Hepatic stellate cell (primary cell): ENCODE data around the gene UGDH.
"Not testable (repeated sequence)": the region's sequence is repeated elsewhere in the genome, so short reads cannot be mapped to it uniquely, and the experiment has no call there.

ENCODE experiments used
- DNase-seq: peaks from one replicate; pipeline ENCODE4 v3.0.0; 2011; ENCODE audit warnings: low spot score

UGDH gene

DNA sequence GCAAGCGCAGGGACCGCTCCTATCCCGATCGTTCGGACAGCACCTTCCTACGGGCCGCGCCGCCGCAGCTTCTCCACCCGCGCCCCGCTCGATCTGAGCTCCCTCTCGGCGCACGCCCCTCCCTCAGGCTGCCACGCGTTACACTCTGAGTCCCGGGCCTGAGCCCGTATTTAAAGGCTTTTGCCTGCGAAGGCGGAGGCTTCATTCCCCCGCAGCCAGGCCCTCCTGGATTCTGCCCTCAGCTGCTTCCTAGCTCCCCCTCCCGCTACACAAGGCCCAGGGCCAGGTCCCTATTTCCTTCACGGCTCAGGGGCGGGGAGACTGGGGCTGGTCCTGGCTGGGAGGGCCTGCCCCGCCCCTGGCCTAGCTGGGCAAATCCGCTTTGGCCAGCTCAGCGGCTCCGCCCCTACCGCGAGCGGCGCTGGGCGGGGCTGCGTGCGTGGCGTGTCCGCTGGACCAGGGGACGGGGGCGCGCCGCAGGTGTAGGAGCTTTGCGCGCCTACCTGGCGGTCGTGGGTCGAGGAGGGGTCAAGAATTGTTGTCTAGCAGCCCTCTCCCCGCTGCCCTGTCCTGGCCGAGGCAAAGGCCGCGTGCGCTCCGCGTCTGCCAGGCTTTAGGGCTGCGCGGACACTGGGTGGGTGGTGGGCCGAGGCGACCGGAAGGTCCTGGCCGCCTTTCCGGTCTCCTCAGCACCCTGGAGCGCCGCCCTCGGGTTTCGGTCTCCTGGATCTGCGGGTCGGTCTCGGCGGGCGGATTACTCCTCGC is at the start of gene UGDH:
TSS of gene UGDH (minus strand) at position 144 of the 765 bp plus-strand sequence. CDS start 5,927 bp downstream, outside the sequence.
- peak; percentile 97 for DNase-seq

DNA sequence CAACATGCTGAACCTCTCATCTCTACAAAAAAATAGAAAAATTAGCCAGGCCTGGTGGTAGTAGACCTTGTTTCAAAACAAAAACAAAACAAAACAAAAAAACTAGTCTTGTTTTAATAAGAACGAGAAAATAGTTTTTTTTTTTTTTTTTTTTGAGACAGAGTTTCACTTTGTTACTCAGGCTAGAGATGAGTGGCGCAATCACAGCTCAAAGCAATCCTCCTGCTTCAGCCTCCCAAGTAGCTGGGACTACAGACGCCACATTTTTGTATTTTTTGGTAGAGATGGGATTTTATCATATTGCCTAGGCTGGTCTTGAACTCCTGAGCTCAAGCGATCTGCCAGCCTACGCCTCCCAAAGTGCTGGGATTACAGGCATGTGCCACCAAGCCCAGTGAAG is 47.7 kb upstream of the UGDH start:
- no peak for DNase-seq

DNA sequence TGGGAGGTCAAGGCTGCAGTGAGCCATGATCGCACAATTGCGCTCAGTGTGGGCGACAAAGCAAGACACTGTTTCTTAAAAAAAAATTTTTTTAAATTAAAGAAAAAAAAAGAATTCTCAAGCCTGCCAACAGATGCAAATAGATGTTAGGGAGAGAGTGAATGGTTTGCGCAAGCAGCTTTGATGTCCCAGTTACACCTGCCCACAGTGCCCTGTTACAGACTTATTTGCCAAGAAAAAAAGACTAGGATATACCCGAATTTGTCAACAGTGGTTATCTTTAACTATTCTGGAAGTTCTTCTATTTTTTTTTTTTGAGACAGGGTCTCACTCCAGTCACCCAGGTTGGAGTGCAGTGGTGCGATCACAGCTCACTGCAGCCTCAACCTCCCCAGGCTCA is 44.3 kb upstream of the UGDH start:
- no peak for DNase-seq

DNA sequence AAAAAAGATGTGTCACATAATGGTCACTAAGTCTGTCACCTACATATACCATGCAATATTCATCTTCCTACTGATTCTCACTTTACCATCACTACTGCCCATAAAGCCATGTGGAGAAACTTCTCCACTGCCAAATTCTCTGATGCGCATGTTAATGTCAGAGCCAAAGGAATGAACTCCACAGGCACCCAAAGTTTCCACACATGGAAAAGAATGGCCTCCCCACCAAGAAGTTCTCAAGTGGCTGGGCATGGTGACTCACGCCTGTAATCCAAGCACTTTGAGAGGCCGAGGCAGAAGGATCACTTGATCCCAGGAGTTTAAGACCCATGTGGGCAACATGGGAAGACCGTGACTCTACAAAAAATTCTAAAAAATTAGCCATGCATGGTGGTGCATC is 43.8 kb upstream of the UGDH start:
- no peak for DNase-seq

DNA sequence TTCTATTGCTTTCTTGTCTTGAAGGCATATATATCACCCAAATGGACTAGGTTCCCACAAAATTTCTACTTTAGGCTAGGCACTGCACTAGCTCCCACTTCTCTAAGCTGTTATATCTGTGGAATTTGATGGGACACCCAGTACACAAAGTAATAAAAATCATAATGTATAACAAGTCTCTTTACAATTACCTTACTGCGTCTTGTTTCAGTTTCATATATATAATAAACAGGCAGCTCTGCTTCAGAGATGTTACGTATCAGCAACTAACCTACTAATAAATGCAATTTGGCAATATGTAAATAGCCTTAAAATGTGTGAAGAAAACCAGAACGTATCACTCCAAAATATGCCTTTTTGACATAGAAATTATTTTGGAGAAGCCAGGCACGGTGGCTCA is 42.0 kb upstream of the UGDH start:
- no peak for DNase-seq

DNA sequence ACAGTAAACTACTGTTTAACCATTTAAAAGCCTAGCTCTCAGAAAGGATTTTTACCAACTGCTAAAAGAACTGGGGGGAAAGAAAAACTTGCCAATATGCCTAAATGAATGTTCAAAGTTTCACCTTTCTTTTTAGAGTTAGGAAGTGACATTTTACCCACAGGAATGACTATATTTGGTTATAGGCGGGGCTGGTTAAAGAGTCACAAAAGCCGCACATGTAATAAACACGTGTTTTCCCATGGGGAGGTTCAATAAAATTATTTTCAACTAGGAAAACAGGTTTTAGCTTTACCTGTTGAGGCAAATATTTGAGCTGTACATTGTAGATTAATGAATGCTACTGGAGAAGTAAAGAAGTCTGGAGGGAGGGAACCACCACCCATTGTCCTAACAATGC is 41.6 kb upstream of the UGDH start:
- no peak for DNase-seq

DNA sequence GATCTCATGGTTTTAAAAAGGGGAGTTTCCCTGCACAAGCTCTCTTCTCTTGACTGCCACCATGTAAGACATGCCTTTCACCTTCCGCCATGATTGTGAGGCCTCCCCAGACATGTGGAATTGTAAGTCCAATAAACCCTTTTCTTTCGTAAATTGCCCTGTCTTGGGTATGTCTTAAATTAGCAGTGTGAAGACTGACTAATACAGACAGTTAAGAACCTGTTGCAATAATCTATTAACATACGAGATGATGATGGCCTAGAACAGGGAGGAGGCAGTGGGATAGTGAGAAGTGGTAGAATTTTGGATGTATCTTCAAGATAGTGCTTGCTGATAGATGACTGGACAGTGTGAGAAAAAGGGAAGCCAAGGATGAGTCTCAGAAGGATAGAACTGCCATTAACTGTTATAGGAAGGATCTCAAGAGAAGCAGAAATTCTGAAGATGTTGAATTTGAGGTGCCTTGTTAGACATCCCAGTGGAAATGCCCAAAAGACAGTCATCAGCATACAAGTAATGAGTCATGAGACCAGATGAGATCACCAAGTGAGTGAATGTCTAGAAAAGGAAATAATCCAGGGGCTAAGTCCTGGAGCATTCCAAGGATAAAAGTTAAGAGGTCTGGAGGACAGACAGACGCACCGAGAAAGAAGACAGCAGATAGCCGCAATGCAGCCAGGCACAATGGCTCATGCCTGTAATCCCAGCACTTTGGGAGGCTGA is 38.8 kb upstream of the UGDH start:
- peak; percentile 78 for DNase-seq

DNA sequence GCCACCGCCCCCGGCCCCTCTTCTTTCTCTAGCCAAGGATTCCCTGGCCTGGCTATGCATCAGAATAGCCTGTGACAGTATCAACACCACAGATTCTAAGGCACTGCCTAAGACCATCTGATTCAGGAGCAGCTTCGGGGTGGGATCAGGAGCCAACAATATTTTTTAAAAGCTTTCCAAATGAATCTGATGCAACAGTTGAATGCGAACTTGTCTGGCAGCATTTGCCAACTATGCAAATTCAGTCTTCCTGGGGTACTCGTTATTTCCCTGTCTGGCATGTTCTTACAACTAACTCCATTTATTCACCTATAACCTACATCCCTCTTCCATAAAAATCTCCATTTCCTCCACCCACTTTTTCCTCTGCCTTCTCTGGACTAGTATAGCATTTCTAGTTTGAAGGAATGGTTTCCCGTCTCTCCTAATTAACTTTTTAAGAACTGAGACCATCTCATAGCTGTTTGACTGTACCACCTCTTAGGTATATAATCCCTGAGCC is 36.2 kb upstream of the UGDH start:
- DNase-seq: no peak

DNA sequence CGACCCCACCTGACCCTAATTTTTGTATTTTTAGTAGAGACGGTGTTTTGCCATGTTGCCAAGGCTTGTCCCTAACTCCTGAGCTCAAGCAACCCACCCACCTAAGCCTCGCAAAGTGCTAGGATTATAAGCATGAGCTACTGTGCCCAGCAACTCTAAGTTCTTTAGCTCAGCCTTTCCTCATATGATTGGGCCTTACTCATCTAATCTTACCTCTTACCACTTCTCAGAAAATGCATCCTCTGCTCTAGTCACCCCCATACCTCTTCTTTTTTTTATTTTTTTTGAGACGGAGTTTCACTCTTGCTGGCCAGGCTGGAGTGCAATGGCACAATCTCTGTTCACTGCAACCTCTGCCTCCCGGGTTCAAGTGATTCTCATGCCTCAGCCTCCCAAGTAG is 35.6 kb upstream of the UGDH start:
- DNase-seq: no peak

DNA sequence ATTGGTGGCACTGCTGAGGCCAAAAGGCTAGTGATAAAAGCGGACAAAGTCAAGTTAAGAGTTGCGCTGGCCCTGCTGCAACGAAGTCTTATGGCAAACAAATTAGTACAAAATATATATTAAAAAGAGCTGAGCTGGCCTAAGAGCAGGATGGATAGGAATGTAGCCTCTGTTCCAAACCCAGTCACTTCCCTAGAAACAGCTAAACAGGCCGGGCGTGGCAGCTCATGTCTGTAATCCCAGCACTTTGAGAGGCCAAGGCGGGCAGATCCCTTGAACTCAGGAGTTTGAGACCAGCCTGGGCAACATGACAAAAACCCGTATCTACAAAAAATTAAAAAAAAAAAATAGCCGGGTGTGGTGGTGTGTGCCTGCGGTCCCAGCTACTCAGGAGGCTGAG is 32.4 kb upstream of the UGDH start:
- no peak for DNase-seq

DNA sequence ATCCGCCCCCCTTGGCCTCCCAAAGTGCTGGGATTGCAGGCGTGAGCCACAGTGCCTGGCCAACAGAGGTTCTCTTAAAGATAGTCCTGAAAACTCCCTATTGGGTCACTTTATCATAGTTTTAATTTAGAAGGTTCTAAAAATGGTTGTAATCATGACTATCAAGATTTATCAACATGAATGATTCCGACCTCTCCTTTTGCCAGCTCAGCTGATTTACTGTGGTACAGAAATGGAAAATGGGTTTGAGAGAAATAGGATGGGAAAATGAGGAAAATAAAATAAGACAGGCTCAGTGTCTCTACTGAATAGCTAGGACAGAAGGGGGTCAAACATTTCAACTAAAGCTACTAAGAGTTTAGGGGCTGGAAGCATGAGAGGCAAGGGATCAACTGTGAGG is 28.2 kb upstream of the UGDH start:
- DNase-seq: no peak

DNA sequence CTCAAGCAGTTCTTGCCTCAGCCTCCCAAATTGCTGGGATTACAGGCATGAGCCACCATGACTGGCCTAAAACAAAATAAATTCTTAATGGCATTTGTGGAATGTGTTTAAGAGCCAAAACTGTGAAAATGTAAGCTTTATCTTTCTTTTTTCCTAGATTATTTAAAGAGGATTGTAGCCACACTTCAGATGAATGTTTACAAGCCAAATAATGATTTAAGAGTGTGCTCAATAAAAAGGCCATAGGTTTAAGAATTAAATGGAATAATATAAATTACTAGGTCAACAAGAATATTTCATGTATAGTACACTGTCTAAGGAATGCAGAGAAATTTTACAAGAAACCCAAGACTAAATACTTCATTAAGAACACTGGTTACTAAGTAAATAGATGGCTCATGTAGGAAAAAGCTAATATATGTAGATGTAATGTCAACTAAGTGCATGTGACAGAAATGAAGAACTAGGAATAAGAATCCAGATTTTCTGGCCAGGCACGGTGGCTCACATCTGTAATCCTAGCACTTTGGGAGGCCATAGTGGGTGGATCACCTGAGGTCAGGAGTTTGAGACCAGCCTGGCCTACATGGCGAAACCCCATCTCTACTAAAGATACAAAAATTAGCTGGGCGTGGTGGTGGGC is 21.3 kb upstream of the UGDH start:
- DNase-seq: peak; percentile 9

DNA sequence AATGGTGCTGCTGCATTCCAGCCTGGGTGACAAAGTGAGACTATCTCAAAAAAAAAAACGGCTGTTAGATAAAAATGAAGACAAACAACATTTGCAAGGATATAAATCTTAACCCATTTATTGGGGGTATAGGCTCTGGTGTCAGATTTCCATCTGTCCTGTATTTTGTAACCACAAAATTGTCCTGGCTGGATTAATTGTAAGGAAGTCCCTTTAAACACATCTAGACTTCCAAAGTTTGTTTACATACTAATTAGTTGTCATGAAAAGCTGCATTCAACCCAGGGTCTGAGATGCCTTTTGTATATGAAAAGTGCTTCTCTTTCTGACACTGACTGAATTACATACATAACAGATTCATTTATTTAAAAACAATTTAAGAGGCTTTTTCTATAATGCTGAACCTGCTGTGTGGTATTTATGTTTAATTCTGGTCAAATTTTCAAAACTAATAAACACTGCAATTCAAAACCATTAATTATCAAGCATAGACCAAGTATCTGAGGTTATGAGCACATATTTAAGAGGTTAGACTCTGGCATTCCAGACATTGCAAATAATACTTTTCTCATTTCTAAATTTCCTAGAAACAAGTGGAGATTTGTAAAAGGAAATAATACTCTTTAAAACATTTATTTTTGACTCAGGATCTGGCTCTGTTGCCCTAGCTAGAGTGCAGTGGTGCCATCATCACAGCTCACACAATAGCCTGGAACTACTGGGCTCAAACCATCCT is 17.5 kb upstream of the UGDH start:
- no peak for DNase-seq

DNA sequence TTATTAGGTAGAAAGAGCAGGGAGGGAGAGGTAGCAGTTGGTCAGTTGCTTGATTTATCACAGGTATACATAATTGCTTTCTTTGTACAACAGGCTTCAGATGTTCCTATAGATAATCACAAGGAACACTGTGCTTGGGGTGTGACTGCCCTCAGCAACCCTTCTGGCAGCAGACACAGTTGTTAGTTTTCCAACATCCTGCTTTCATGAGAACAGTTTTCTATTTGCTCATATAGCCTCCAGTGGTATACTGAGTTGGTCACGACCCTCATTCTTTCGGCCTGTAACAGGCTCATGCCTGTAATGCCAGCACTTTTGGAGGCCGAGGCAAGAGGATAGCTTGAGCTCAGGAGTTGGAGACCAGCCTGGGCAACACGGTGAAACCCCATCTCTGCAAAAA is 16.8 kb upstream of the UGDH start:
- DNase-seq: not testable (repeated sequence)

DNA sequence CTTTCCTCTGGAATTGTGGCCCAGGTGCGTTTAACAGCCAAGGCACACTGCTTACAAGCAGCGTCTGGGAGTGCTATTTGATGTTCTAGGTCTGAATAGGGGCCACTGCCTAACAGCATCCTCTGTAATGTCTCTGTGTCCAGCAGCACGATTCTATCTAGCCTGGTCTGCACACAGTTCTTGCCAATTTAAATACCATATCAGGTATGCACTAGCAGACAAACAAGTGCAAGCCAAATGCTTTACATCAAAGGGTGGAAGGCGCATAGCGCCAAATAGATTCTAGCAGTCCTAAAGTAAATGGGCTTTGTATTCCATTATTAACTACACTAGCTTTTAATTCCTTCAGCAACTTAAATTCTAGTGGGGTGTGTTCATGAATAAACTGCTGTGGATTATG is 15.8 kb upstream of the UGDH start:
- DNase-seq: no peak

DNA sequence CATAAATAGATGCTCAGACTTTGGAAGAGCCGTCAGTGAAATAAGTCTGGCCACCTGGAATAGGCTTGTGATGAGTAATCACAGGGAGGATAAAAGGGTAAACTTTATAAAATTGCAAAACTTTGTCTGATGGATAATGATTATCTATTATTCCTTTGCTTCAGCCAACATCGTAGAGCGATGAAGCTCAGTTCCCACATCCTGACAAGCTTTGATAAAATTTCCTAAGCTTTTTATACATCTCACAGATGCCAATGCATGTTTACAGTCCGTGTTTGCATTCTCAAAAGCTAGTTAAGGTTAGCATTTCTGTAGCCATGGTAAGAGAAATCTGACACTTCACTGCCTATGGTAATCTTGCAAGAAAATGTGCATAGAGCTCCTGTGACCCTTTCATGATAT is 15.4 kb upstream of the UGDH start:
- no peak for DNase-seq

DNA sequence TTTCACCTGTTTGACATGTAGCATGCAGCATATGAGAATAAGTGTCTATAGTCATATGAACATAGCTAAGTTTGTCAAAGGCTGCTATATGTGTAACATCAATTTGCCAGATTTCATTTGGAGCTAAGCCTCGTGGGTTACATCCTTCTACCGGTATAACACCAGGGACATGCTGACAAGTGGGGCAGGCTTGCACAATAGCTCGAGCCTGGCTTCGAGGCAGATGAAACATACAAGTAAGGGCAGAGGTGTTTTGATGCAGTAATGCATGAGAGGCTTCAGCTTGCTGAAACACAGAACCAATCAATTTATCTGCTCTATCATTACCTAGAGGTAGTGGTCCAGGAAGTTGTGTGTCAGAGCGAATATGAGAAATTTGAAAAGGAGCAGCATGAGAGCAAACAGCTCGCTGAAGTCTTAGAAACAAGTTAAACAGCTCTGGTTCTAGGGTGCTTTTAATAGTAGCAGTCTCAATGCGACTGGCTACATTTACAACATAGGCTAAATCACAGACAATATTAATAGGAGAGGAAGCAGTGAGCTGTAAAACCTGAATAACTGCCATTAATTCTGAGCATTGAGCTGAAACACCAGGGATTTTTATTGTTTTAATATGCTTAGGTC is 14.9 kb upstream of the UGDH start:
- DNase-seq: no peak

DNA sequence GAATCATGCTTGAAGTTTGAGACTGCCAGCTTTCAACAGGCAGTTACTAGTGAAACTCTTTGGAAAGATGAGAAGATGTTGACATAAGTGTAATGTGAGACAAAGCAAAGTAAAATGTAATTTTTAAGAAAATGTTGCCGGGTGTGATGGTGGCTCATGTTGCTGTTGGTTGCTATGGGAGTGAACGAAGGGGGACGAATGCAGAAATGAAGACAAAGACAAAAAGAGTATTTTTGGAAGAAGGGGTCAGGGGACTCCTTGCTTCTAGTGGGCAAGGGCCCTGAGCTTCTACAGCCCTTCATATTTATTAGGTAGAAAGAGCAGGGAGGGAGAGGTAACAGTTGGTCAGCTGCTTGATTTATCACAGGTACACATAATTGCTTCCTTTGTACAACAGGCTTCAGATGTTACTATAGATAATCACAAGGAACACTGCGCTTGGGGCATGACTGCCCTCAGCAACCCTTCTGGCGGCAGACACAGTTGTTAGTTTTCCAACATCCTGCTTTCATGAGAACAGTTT is 11.9 kb upstream of the UGDH start:
- no peak for DNase-seq

DNA sequence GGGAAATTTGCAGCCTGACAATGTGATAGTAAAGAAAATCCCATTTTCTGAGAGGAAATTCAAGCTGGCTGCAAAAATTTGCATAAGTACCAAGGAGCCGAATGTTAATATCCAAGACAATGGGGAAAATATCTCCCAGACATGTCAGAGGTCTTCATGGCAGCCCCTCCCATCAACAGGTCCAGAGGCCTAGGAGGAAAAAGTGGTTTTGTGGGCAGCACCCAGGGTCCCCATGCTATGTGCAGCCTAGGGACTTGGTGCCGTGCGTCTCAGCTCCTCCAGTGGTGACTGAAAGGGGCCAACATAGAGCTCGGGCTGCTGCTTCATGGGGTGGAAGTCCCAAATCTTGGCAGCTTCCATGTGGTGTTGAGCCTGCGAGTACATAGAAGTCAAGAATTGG is 6.3 kb upstream of the UGDH start:
- no peak for DNase-seq

DNA sequence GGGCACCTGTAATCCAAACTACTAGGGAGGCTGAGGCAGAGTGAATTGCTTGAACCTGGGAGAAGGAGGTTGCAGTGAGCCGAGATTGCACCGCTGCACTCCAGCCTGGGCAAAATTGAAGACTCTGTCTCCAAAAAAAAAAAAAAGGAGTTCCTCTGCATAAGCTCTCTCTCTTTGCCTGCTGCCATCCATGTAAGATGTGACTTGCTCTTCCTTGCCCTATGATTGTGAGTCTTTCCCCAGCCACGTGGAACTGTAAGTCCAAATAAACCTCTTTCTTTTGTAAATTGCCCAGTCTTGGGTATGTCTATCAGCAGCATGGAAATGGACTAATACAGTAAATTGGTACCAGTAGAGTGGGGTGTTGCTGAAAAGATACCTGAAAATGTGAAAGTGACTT is 5.0 kb upstream of the UGDH start:
- not testable (repeated sequence) for DNase-seq

DNA sequence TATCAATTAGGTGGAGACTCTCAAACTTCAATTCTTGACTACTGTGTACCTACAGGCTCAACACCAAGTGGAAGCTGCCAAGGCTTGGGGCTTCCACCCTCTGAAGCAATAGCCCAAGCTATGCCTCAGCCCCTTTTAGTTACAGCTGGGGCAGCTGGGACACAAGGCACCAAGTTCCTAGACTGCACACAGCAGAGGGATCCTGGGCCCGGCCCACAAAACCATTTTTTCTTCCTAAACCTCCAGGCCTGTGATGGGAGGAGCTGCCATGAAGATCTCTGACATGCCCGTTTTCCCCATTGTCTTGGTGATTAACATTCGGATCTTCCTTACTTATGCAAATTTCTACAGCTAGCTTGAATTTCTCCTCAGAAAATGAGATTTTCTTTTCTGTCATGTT is 3.4 kb upstream of the UGDH start:
- no peak for DNase-seq

DNA sequence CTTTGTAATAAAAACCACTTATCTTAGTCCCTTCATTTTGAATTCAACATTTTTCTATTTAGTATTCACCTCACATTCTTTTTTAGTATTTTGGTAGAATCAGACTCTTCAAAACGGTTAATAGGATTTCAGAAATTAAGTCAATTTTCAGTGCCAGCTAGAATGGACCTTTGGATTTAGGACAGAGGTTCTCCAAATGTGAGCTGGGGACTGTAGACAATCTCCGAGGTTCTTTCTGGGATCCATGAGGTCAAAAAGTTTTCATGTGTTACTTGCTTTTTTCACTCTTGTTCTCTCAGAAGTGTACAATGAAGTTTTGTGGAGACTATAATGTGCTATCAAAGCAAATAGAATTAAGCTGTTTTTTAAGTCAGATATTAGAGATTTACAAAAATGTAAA is 2.3 kb upstream of the UGDH start:
- no peak for DNase-seq
